Keratinocyte (primary cell): ENCODE measurements around the gene PLBD2.

ENCODE experiments used
- CTCF ChIP-seq, 3 experiments: IDR thresholded peaks in 1 of 3; conservative IDR thresholded peaks in 1 of 3; optimal IDR thresholded peaks in 1 of 3; 2 replicates in 2 of 3; 3 replicates in 1 of 3; pipeline versions ENCODE3 to v1.5.1; 2011; ENCODE audit warnings: low read length in 3 of 3, mild to moderate bottlenecking in 3 of 3, moderate library complexity in 2 of 3, control low read depth in 1 of 3, inconsistent platforms in 1 of 3; ENCODE audit not compliant: insufficient read depth in 2 of 3; ENCODE audit errors: extremely low read depth in 1 of 3
- EZH2 ChIP-seq: IDR thresholded peaks from one replicate; pipeline ENCODE4 v1.6.1; 2012; ENCODE audit warnings: inconsistent platforms, mild to moderate bottlenecking, low read length, moderate library complexity

- TF ChIP-seq CTCF (optimal IDR thresholded peaks at IDR 0.05 in 1 of 3, IDR thresholded peaks at IDR 0.05 in 1 of 3, conservative IDR thresholded peaks at IDR 0.05 in 1 of 3; ENCODE audit: extremely low read depth in 1 of 3, insufficient read depth in 2 of 3, low read length in 3 of 3), result no peak
- TF ChIP-seq EZH2, result no peak
Observed at GRCh38 chr12:113396200-113396599, 37.8 kb downstream of the PLBD2 start.
